Measurements from ENCODE around the gene RFFL.

RFFL gene

GRCh38 chr17:34974794-34975785 is 88.4 kb downstream of the RFFL start:
- DNase-seq (ENCODE audit: low read depth) = no peak

DNA sequence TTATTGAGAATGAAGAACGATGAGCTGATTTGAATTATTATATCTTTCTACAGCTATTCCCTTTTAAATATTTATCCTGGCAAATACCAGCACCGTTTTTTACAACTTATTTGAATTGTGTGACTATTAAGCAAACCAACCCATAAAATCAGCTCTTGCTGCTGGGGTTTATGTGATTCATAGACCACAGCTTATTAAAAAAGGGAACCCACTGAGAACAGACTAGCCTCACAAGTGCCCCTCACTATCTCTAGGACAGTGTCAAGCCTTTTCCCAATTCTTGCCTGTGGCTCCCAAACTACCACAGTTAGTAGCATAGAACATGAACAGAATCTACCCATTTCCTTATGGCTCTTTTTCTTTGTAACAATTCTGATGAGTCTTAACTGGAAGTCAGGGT is 89.3 kb downstream of the RFFL start:
- DNase-seq (ENCODE audit: low read depth) = no peak

- DNase-seq (ENCODE audit: low read depth) = peak; percentile 82
Measured at GRCh38 chr17:34961093-34961911, 102.2 kb downstream of the RFFL start, which contains the start of the genes CCT6B and ZNF830. Gene CCT6B, minus strand, starts transcription at chr17:34961460. Its CDS starts 67 bp downstream, at chr17:34961393. Gene ZNF830, plus strand, starts transcription at chr17:34961540. Its CDS starts 27 bp downstream, at chr17:34961567.

- no peak for DNase-seq (ENCODE audit: low read depth)
Measured at GRCh38 chr17:34958438-34958837, 105.1 kb downstream of the RFFL start.

All from activated T-helper 9 cell treated with anti-CD3 and anti-CD28 coated beads, Interleukin-2, amount 50 U/mL, for 16 hours (primary cell).